KOPT-K1 (cell line): ENCODE measurements around the gene PHF2.

Experiments used
- H3K27ac ChIP-seq: fragments of 200-600 bp; sonication (generic); 2 replicates; pipeline ENCODE4 v1.5.1; 2016; ENCODE audit warnings: antibody characterized with exemption, mild to moderate bottlenecking, low read depth, low read length; ENCODE audit not compliant: poor library complexity, severe bottlenecking
- H3K36me3 ChIP-seq: fragments of 200-600 bp; sonication (generic); 2 replicates; pipeline ENCODE4 v1.5.1; 2017; ENCODE audit warnings: antibody characterized with exemption, mild to moderate bottlenecking, low read length, moderate library complexity; ENCODE audit not compliant: insufficient read depth
- H3K9me3 ChIP-seq: fragments of 200-600 bp; sonication (generic); 2 replicates; pipeline ENCODE4 v1.5.1; 2017; ENCODE audit warnings: antibody characterized with exemption, low read length, mild to moderate bottlenecking; ENCODE audit not compliant: insufficient read depth, poor library complexity, severe bottlenecking

The PHF2 gene

GRCh38 chr9:93651521-93651950, 75.2 kb downstream of the PHF2 start:
- Histone ChIP-seq H3K27ac (no peak overlapping the region), H3K9me3 (no peaks in the 10 kb centered on the region), H3K36me3 (peaks cover 45% of the 10 kb centered on the region)

DNA sequence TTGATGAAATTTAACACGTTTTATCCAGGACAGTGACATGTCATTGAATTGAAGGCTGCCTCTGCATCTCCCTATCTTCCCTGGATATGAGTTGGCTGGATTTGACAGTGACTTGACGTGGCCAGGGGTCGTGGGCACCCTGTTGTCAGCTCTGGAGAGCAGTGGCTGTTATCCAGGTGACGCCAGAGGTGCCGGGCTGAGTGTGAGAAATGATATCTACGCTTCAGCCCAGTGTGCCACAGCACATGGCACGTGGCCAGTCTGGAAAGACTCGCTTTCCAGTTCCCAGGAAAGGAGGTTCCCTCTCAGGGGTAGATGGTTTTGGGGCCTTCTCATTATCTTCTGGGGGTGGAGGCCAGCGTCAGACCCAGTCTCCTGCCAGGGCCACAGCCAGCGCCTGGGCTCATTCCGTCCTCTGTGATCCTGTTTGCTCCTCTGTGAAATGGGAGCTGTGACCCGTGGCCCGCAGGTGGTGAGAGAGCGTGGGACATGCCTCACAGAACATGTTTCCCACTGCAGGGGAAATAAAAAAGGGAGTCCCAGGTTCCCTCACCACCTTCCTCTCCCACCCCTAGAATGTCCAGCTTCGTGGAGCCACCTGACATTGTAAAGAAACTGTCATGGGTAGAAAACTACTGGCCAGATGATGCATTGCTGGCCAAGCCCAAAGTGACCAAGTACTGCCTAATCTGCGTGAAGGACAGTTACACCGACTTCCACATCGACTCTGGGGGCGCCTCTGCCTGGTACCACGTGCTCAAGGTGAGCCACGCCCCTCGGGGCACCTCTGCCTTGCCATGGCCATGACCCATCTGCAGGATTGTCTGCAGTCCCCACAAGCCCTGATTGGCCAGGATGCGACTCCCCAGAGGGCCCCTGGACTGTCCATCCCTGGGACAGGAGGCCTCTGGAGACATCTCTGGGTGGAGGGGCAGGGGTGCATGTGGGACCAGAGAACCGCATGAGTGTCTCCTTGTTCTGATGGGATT, 76.5 kb downstream of the PHF2 start:
- Histone ChIP-seq H3K9me3 (no peaks in the 10 kb centered on the region), H3K36me3 (peaks cover 45% of the 10 kb centered on the region), H3K27ac (no peak overlapping the region)

- peaks cover 45% of the 10 kb centered on the region for H3K36me3 ChIP-seq
- no peak overlapping the region for H3K27ac ChIP-seq
- no peaks in the 10 kb centered on the region for H3K9me3 ChIP-seq
Observed at GRCh38 chr9:93653760-93654159, 77.4 kb downstream of the PHF2 start.

DNA sequence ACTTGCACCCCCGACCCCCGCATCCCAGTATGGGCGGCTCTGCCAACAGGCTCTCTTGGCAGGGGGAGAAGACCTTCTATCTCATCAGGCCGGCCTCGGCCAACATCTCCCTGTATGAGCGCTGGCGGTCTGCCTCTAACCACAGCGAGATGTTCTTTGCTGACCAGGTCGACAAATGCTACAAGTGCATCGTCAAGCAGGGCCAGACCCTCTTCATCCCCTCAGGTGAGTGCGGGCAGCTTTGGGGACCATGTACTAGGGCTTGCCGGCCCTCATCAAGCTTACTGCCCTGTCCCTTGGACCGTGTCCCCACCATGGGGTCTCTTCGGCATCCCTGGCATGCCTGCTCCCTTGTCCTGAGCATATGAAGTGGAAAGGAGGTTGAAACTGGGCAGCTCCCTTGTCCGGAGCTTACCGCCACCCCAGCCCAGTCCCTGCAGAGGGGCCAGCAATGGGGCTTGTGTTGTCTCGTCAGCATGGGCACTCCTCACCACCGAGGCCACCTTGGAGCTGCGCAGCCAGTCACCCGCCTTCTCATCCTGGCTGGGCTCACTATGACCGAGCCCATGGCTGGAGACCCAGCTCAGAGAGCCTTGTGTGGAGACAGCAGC, 78.1 kb downstream of the PHF2 start:
- Histone ChIP-seq H3K36me3 (peaks cover 43% of the 10 kb centered on the region), H3K27ac (no peak overlapping the region), H3K9me3 (no peaks in the 10 kb centered on the region)

- Histone ChIP-seq H3K36me3 (peaks cover 33% of the 10 kb centered on the region; the same call in 1 of the 2 replicates), H3K27ac (no peak overlapping the region)
Observed at GRCh38 chr9:93655621-93656425, 79.4 kb downstream of the PHF2 start.

GRCh38 chr9:93656426-93657239, 80.2 kb downstream of the PHF2 start:
- H3K9me3 ChIP-seq: no peaks in the 10 kb centered on the region
- H3K36me3 ChIP-seq: peaks cover 33% of the 10 kb centered on the region; the same call in 1 of the 2 replicates
- no peak overlapping the region for H3K27ac ChIP-seq

More at GRCh38 chr9:93655621-93656425, 79.4 kb downstream of the PHF2 start:
- no peaks in the 10 kb centered on the region for H3K9me3 ChIP-seq

DNA sequence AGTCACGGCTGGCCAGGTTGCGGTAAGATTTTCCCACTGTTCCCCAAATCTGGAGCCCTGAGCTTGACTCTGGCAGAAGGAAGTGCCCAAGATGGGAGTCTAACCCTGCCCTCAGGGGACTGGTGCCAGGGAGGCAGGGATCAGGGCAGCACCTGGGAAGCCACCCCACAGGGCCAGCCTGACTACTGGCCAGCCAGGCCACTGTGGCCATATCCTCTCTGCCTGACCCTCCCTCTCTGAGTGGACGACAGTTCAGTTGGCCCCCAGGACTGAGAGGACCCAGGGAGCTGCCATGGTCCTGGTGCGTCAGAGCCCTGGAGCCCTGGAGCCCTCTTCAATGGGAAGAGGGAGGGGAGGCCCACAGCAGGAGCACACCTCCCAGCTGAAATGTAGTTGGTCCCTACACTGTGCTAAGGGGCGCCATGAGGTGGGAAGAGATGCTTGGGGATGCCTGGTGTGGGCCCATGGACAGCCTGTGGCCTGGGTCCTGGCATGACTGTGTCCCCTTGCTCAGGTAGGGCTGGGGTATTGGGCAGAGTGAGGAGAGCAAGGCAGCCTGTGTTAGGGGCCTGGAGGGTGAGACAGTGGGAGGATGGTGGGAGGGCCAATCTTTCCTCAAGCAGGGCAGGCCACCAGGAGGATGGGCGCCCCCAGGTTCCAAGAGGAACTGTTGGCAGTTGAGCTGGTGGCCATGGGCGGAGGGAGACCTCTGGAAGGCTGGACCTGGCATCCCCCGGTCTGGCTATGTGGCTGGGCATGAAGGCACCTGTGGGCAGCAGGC, 81.1 kb downstream of the PHF2 start:
- Histone ChIP-seq H3K36me3 (peaks cover 31% of the 10 kb centered on the region; the same call in 1 of the 2 replicates), H3K27ac (no peak overlapping the region), H3K9me3 (no peaks in the 10 kb centered on the region)

GRCh38 chr9:93658184-93658925, 82.0 kb downstream of the PHF2 start:
- H3K36me3 ChIP-seq: peaks cover 32% of the 10 kb centered on the region; the same call in 1 of the 2 replicates

GRCh38 chr9:93659044-93659836, 82.9 kb downstream of the PHF2 start:
- H3K27ac ChIP-seq: no peak overlapping the region
- peaks cover 31% of the 10 kb centered on the region; the same call in 1 of the 2 replicates for H3K36me3 ChIP-seq
- no peaks in the 10 kb centered on the region for H3K9me3 ChIP-seq

More at GRCh38 chr9:93658184-93658925, 82.0 kb downstream of the PHF2 start:
- H3K9me3 ChIP-seq: no peaks in the 10 kb centered on the region
- no peak overlapping the region for H3K27ac ChIP-seq

- Histone ChIP-seq H3K36me3 (peaks cover 26% of the 10 kb centered on the region; the same call in 1 of the 2 replicates), H3K9me3 (no peaks in the 10 kb centered on the region), H3K27ac (no peak overlapping the region)
Observed at GRCh38 chr9:93659837-93660177, 83.4 kb downstream of the PHF2 start.

DNA sequence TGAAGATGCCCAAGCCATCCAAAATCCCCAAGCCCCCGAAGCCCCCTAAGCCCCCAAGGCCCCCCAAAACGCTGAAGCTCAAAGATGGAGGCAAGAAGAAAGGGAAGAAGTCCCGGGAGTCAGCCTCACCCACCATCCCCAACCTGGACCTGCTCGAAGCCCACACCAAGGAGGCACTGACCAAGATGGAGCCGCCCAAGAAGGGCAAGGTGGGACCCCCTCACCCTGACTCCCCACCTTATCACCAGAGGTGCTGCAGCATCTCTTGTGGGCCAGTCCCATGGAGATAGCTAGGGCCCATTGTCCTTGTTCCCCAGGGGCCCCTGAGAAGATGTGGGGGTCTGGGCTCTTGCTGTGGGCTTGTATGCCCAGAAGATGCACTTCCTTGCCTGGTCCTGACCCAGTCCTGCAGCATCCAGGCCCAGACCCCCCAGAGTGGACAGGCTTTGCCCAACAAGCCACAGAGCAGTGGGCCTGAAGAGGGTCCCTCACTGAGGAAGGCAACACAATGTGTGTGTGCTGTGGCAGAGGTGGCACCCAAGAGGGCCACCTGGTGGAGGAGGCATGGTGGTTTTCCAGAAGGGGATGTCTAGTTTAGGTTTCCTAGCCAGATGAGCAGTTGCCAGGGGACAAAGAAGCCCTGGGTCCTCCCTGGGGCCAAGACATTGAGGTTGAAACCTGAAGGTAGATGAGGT, 84.1 kb downstream of the PHF2 start:
- Histone ChIP-seq H3K9me3 (no peaks in the 10 kb centered on the region), H3K36me3 (peaks cover 23% of the 10 kb centered on the region; the same call in 1 of the 2 replicates)

GRCh38 chr9:93661591-93661990, 85.2 kb downstream of the PHF2 start:
- no peaks in the 10 kb centered on the region for H3K9me3 ChIP-seq
- H3K36me3 ChIP-seq: peaks cover 31% of the 10 kb centered on the region; the same call in 1 of the 2 replicates
- H3K27ac ChIP-seq: no peak overlapping the region

More for the DNA sequence above, 84.1 kb downstream of the PHF2 start:
- no peak overlapping the region for H3K27ac ChIP-seq
